SK-N-MC (cell line): ENCODE results near the gene MINAR1.

Experiments used
- EZH2 ChIP-seq: fragments of 200-600 bp; sonication (generic); IDR thresholded peaks from one replicate; pipeline ENCODE4 v1.6.1; 2017; ENCODE audit warnings: antibody characterized with exemption
- FOXP2 ChIP-seq: optimal IDR thresholded peaks from 2 replicates; pipeline ENCODE3; 2011; ENCODE audit warnings: mild to moderate bottlenecking, moderate library complexity; ENCODE audit not compliant: insufficient read depth; ENCODE audit errors: extremely low read length, control extremely low read depth
- POLR2AphosphoS5 ChIP-seq: IDR thresholded peaks from 2 replicates; pipeline ENCODE4 v1.6.1; 2012; ENCODE audit warnings: mild to moderate bottlenecking, low read depth, low read length, borderline replicate concordance

- TF ChIP-seq EZH2 (no peak), POLR2AphosphoS5 (no peak), FOXP2 (no peak)
These were observed 6.4 kb upstream of the MINAR1 start for GRCh38 chr15:79425591-79426295.
